SK-N-SH treated with all-trans-retinoic acid at 6 μM for 48 hours (cell line): ENCODE results near the gene CORT.

Source experiments
- BACH2 ChIP-seq: fragments of 250-450 bp; sonication (Bioruptor Pico); IDR thresholded peaks from 2 replicates; pipeline ENCODE4 v1.9.0; 2021; ENCODE audit warnings: mild to moderate bottlenecking, borderline replicate concordance
- CSDC2 ChIP-seq: fragments of 250-450 bp; sonication (Bioruptor Pico); IDR thresholded peaks from 2 replicates; pipeline ENCODE4 v1.5.0; 2020; ENCODE audit warnings: mild to moderate bottlenecking, moderate library complexity
- ESRRG ChIP-seq: fragments of 250-450 bp; sonication (Bioruptor Pico); IDR thresholded peaks from 2 replicates; pipeline ENCODE4 v1.6.1; 2021; ENCODE audit warnings: mild to moderate bottlenecking
- GLIS3 ChIP-seq: fragments of 250-450 bp; sonication (Bioruptor Pico); IDR thresholded peaks from 2 replicates; pipeline ENCODE4 v1.5.0; 2020; ENCODE audit warnings: mild to moderate bottlenecking, moderate library complexity
- ISL1 ChIP-seq: fragments of 250-450 bp; sonication (Bioruptor Pico); IDR thresholded peaks from 2 replicates; pipeline ENCODE4 v2.1.2; 2022; ENCODE audit warnings: mild to moderate bottlenecking, moderate library complexity
- PPARA ChIP-seq: fragments of 250-450 bp; sonication (Bioruptor Pico); IDR thresholded peaks from 2 replicates; pipeline ENCODE4 v1.5.0; 2020; ENCODE audit warnings: mild to moderate bottlenecking, borderline replicate concordance
- TOX ChIP-seq: fragments of 250-450 bp; sonication (Bioruptor Pico); IDR thresholded peaks from 2 replicates; pipeline ENCODE4 v1.8.0; 2021; ENCODE audit warnings: mild to moderate bottlenecking, moderate library complexity, borderline replicate concordance
- ZFP3 ChIP-seq: fragments of 250-450 bp; sonication (Bioruptor Pico); IDR thresholded peaks from 2 replicates; pipeline ENCODE4 v1.5.0; 2020; ENCODE audit warnings: mild to moderate bottlenecking, moderate library complexity
- ZNF70 ChIP-seq: fragments of 450-650 bp; formaldehyde crosslinking; IDR thresholded peaks from 2 replicates; pipeline ENCODE4 v1.5.0; 2020; ENCODE audit warnings: mild to moderate bottlenecking, moderate library complexity
- TF ChIP-seq, protein P1 (sequence below): fragments of 250-450 bp; sonication (Bioruptor Pico); IDR thresholded peaks from 2 replicates; pipeline ENCODE4 v1.8.0; 2020; ENCODE audit warnings: mild to moderate bottlenecking, moderate library complexity, borderline replicate concordance
- TF ChIP-seq, protein P2 (sequence below): fragments of 250-450 bp; sonication (Bioruptor Pico); IDR thresholded peaks from 2 replicates; pipeline ENCODE4 v1.5.1; 2021; ENCODE audit warnings: mild to moderate bottlenecking, moderate library complexity

DNA sequence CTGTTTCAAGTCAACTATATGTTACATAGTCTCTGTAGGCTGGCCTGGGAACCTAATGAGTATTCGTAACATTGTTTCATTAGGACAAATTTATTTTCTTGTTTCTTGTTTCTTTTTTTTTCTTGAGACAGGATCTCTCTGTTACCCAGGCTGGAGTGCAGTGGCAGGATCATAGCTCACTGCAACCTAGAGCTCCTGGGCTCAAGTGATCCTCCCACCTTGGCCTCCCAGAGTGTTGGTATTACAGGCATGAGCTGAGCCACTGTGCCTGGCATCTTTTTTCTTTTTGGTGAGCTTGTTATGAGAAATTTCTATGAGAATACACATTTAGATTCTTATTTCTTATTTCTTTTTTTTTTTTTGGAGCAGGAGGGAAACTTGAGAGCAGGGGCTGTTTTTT, 12.8 kb upstream of the CORT start:
- no peak for TF ChIP-seq ESRRG (CRISPR knock-in tag)
- TF ChIP-seq, protein P1, sequence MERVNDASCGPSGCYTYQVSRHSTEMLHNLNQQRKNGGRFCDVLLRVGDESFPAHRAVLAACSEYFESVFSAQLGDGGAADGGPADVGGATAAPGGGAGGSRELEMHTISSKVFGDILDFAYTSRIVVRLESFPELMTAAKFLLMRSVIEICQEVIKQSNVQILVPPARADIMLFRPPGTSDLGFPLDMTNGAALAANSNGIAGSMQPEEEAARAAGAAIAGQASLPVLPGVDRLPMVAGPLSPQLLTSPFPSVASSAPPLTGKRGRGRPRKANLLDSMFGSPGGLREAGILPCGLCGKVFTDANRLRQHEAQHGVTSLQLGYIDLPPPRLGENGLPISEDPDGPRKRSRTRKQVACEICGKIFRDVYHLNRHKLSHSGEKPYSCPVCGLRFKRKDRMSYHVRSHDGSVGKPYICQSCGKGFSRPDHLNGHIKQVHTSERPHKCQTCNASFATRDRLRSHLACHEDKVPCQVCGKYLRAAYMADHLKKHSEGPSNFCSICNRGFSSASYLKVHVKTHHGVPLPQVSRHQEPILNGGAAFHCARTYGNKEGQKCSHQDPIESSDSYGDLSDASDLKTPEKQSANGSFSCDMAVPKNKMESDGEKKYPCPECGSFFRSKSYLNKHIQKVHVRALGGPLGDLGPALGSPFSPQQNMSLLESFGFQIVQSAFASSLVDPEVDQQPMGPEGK: no peak
- TF ChIP-seq ZNF70 (CRISPR knock-in tag): no peak
- TF ChIP-seq CSDC2 (CRISPR knock-in tag): no peak
- TF ChIP-seq, protein P2, sequence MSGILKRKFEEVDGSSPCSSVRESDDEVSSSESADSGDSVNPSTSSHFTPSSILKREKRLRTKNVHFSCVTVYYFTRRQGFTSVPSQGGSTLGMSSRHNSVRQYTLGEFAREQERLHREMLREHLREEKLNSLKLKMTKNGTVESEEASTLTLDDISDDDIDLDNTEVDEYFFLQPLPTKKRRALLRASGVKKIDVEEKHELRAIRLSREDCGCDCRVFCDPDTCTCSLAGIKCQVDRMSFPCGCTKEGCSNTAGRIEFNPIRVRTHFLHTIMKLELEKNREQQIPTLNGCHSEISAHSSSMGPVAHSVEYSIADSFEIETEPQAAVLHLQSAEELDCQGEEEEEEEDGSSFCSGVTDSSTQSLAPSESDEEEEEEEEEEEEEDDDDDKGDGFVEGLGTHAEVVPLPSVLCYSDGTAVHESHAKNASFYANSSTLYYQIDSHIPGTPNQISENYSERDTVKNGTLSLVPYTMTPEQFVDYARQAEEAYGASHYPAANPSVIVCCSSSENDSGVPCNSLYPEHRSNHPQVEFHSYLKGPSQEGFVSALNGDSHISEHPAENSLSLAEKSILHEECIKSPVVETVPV: no peak
- TF ChIP-seq ZFP3 (CRISPR knock-in tag): no peak
- TF ChIP-seq GLIS3: no peak
- TF ChIP-seq ISL1 (CRISPR knock-in tag): no peak
- TF ChIP-seq TOX (CRISPR knock-in tag): no peak
- TF ChIP-seq BACH2 (CRISPR knock-in tag): no peak
- no peak for TF ChIP-seq PPARA
